ENCODE measurements around the gene CACHD1. TPM values are rescaled to one million over a fixed set of nuclear protein-coding genes. Genes with fewer than 3 reads are reported as not detected.

CACHD1 gene
- total and polyA plus RNA-seq, 2 of the 8 experiments (the other 6 are each of a cell fraction or from before 2014, with no cell fraction given), result 22.2 to 42.5 TPM

DNA sequence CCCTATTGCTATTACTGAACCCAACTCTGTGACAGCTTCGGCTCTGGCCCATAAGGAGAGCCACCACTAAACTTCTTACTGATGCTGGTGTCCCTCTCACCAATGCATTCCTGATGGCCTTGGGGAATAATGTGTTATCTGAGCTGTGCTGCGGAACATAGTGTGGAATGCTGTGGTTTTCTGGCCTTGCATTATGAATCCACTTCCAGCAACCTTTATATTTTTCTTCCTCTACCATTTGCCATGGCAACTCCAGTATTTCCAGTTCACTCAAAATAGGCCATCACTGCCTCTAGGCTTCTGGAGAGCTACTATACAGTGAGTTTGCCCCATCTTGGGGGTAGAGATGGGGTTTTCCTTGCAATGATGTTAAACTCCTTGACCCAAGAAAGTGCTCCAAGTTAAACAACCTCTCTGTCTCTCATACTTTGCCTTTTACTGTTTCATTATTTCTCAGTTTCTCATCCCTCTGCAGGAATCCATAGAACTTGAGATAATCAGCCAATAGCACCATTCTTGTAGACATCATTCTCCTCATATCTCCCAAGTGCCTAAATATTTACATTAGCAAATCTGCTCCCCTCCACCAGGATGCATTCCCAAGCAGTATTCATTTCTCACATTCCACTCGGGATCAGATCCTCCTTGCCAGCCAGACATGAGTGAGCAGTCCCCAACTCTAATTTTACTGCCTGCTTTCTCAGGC, 263.8 kb downstream of the CACHD1 start (continued):
- TF ChIP-seq, protein P1, sequence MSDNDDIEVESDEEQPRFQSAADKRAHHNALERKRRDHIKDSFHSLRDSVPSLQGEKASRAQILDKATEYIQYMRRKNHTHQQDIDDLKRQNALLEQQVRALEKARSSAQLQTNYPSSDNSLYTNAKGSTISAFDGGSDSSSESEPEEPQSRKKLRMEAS (IDR thresholded peaks at IDR 0.05), result no peak
- TF ChIP-seq SP2 (IDR thresholded peaks at IDR 0.05; ENCODE audit: low read length), result no peak
- TF ChIP-seq, protein P2, sequence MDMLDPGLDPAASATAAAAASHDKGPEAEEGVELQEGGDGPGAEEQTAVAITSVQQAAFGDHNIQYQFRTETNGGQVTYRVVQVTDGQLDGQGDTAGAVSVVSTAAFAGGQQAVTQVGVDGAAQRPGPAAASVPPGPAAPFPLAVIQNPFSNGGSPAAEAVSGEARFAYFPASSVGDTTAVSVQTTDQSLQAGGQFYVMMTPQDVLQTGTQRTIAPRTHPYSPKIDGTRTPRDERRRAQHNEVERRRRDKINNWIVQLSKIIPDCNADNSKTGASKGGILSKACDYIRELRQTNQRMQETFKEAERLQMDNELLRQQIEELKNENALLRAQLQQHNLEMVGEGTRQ (IDR thresholded peaks at IDR 0.05; ENCODE audit: low read length), result no peak
- TF ChIP-seq, protein P3, sequence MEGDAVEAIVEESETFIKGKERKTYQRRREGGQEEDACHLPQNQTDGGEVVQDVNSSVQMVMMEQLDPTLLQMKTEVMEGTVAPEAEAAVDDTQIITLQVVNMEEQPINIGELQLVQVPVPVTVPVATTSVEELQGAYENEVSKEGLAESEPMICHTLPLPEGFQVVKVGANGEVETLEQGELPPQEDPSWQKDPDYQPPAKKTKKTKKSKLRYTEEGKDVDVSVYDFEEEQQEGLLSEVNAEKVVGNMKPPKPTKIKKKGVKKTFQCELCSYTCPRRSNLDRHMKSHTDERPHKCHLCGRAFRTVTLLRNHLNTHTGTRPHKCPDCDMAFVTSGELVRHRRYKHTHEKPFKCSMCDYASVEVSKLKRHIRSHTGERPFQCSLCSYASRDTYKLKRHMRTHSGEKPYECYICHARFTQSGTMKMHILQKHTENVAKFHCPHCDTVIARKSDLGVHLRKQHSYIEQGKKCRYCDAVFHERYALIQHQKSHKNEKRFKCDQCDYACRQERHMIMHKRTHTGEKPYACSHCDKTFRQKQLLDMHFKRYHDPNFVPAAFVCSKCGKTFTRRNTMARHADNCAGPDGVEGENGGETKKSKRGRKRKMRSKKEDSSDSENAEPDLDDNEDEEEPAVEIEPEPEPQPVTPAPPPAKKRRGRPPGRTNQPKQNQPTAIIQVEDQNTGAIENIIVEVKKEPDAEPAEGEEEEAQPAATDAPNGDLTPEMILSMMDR (IDR thresholded peaks at IDR 0.05; ENCODE audit: control extremely low read depth in 1 of 3, insufficient read depth in 1 of 3, low read depth in 1 of 3, low read length in 3 of 3), result no peak
- no peak for TF ChIP-seq SIX5 (IDR thresholded peaks at IDR 0.05; ENCODE audit: low read depth, low read length)
- no peak for TF ChIP-seq SIRT6 (IDR thresholded peaks at IDR 0.05; ENCODE audit: low read length)

All from H1 (cell line).